ENCODE measurements around the gene ZNF136.

GRCh38 chr19:12162882-12163806 lies at the start of gene ZNF136:
- TF ChIP-seq CTCF (conservative IDR thresholded peaks at IDR 0.05) (no peak), EZH2 (IDR thresholded peaks at IDR 0.05; ENCODE audit: low read depth) (no peak)

Measured in PC-9 (cell line).